ENCODE results near the gene FKBP1A.

FKBP1A gene

GRCh38 chr20:1327241-1327653 is 65.6 kb downstream of the FKBP1A start:
- no peak overlapping the region for H3K27ac ChIP-seq (replicated peaks)
- H3K27me3 ChIP-seq (ENCODE audit: insufficient read depth, poor library complexity, severe bottlenecking), result no peaks in the 10 kb centered on the region
- DNase-seq (ENCODE audit: low read depth in 1 of 2, low spot score in 1 of 2), result peak in 1 of 2 experiments; percentile 23
- no peak overlapping the region for H3K4me3 ChIP-seq (replicated peaks; ENCODE audit: insufficient read depth, low read length)
- TF ChIP-seq GABPA (IDR thresholded peaks at IDR 0.05; ENCODE audit: low read depth), result no peak
- no peak for TF ChIP-seq SPI1 (IDR thresholded peaks at IDR 0.05; ENCODE audit: borderline replicate concordance, low read depth)
- TF ChIP-seq CTCF (IDR thresholded peaks at IDR 0.05; ENCODE audit: insufficient read depth, low read length), result no peak
- no peak for TF ChIP-seq POLR2AphosphoS5 (IDR thresholded peaks at IDR 0.05; ENCODE audit: low read depth)
- TF ChIP-seq, protein P1, sequence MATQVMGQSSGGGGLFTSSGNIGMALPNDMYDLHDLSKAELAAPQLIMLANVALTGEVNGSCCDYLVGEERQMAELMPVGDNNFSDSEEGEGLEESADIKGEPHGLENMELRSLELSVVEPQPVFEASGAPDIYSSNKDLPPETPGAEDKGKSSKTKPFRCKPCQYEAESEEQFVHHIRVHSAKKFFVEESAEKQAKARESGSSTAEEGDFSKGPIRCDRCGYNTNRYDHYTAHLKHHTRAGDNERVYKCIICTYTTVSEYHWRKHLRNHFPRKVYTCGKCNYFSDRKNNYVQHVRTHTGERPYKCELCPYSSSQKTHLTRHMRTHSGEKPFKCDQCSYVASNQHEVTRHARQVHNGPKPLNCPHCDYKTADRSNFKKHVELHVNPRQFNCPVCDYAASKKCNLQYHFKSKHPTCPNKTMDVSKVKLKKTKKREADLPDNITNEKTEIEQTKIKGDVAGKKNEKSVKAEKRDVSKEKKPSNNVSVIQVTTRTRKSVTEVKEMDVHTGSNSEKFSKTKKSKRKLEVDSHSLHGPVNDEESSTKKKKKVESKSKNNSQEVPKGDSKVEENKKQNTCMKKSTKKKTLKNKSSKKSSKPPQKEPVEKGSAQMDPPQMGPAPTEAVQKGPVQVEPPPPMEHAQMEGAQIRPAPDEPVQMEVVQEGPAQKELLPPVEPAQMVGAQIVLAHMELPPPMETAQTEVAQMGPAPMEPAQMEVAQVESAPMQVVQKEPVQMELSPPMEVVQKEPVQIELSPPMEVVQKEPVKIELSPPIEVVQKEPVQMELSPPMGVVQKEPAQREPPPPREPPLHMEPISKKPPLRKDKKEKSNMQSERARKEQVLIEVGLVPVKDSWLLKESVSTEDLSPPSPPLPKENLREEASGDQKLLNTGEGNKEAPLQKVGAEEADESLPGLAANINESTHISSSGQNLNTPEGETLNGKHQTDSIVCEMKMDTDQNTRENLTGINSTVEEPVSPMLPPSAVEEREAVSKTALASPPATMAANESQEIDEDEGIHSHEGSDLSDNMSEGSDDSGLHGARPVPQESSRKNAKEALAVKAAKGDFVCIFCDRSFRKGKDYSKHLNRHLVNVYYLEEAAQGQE (IDR thresholded peaks at IDR 0.05; ENCODE audit: insufficient replicate concordance, low read depth), result no peak

- Histone ChIP-seq H3K27ac (replicated peaks) (peak overlapping the region; percentile 95), H3K27me3 (ENCODE audit: insufficient read depth, poor library complexity, severe bottlenecking) (no peaks in the 10 kb centered on the region), H3K4me3 (replicated peaks; ENCODE audit: insufficient read depth, low read length) (peak overlapping the region; percentile 67)
- no peak for DNase-seq (ENCODE audit: low read depth in 1 of 2, low spot score in 1 of 2)
- TF ChIP-seq CTCF (IDR thresholded peaks at IDR 0.05; ENCODE audit: insufficient read depth, low read length) (no peak), GABPA (IDR thresholded peaks at IDR 0.05; ENCODE audit: low read depth) (no peak), SPI1 (IDR thresholded peaks at IDR 0.05; ENCODE audit: borderline replicate concordance, low read depth) (no peak), POLR2AphosphoS5 (IDR thresholded peaks at IDR 0.05; ENCODE audit: low read depth) (no peak)
- TF ChIP-seq, protein P1 (IDR thresholded peaks at IDR 0.05; ENCODE audit: insufficient replicate concordance, low read depth), result no peak
These were observed 66.6 kb downstream of the FKBP1A start for GRCh38 chr20:1326031-1326930.

DNA sequence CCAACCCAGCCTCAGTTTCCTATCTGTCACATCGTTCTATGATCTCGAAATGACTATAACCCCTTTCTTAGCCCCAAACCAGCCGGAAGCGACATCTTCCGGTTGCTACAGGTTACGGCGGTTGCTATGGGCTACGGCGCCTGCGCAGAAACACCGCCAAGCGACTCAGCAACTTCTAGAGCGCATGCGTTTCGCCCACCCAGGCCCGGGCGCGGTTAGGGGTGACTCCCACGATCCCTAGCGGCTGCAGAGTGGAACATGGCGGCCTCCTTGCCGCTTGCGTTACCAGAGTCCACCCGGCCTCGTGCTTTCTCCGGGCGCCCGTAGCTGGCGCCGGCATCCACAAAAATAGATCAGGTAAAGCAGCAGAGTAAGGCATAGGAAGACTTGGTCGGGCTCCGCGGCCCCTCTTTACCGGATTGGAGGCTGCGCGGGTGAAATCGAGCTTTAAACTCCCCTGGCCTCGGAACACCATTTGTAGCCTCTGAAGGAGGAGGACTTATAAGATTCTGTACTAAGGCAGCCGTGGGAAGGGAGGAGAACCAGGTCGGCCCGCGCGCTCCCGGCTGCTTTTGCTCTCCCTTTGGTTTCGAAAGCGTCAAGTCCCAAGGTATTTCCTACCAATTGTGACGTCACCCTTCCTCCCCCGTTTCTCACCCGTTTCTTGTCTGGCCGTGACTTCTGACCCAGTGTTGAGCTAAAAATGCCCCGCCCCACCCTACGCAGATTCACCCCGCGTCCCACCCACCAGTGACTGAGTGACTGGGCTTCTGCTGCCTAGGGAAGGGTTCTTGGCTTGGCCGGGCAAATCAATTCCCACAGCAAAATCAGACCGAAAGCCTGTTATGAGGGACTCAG is 67.5 kb downstream of the FKBP1A start:
- peak overlapping the region; percentile 95 for H3K27ac ChIP-seq (replicated peaks)
- H3K4me3 ChIP-seq (replicated peaks; ENCODE audit: insufficient read depth, low read length), result peak overlapping the region; percentile 67
- no peaks in the 10 kb centered on the region for H3K27me3 ChIP-seq (ENCODE audit: insufficient read depth, poor library complexity, severe bottlenecking)
- DNase-seq (ENCODE audit: low read depth in 1 of 2, low spot score in 1 of 2), result peak; percentile 84 to 97
- TF ChIP-seq GABPA (IDR thresholded peaks at IDR 0.05; ENCODE audit: low read depth) (no peak), SPI1 (IDR thresholded peaks at IDR 0.05; ENCODE audit: borderline replicate concordance, low read depth) (no peak), POLR2AphosphoS5 (IDR thresholded peaks at IDR 0.05; ENCODE audit: low read depth) (peak; percentile 88), CTCF (IDR thresholded peaks at IDR 0.05; ENCODE audit: insufficient read depth, low read length) (no peak)
- TF ChIP-seq, protein P1 (IDR thresholded peaks at IDR 0.05; ENCODE audit: insufficient replicate concordance, low read depth), result peak; percentile 55
